HL-60 (cell line): ENCODE results near the gene ATP5F1C.

Experiments used
- POLR2AphosphoS5 ChIP-seq: IDR thresholded peaks from 2 replicates; pipeline ENCODE4 v1.6.1; 2012; ENCODE audit warnings: low read depth
- TF ChIP-seq, protein P1 (sequence below): IDR thresholded peaks from one replicate; pipeline ENCODE4 v1.5.1; 2011; ENCODE audit warnings: low read length, control low read depth, inconsistent platforms; ENCODE audit not compliant: insufficient read depth
- TF ChIP-seq, protein P2 (sequence below): IDR thresholded peaks from 2 replicates; pipeline ENCODE4 v1.6.1; 2012; ENCODE audit warnings: low read depth; ENCODE audit not compliant: insufficient replicate concordance

DNA sequence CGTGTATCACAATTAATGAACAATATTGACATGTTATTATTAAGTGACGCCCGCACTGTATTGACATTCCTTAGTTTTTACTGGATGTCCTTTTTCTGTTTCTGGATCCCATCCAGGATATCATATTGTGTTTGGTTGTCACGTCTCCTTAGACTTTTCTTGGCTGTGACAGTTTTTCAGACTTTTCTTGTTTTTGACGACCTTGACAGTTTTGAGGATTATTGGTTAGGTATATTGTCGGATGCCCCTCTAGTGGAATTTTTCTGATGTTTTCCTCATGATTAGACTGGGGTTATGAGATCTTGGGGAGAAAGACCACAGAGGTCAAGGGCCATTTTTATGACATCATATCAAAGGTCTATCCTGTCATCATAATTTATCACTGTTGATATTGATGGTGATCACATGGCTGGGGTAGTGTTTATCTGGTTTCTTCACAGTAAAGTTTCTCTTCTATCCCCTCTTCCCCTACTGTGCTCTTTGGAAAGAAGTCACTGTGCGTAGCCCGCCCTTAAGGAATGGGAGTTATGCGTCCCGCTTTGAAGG is 41.4 kb downstream of the ATP5F1C start:
- TF ChIP-seq, protein P1, sequence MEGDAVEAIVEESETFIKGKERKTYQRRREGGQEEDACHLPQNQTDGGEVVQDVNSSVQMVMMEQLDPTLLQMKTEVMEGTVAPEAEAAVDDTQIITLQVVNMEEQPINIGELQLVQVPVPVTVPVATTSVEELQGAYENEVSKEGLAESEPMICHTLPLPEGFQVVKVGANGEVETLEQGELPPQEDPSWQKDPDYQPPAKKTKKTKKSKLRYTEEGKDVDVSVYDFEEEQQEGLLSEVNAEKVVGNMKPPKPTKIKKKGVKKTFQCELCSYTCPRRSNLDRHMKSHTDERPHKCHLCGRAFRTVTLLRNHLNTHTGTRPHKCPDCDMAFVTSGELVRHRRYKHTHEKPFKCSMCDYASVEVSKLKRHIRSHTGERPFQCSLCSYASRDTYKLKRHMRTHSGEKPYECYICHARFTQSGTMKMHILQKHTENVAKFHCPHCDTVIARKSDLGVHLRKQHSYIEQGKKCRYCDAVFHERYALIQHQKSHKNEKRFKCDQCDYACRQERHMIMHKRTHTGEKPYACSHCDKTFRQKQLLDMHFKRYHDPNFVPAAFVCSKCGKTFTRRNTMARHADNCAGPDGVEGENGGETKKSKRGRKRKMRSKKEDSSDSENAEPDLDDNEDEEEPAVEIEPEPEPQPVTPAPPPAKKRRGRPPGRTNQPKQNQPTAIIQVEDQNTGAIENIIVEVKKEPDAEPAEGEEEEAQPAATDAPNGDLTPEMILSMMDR: no peak
- TF ChIP-seq, protein P2, sequence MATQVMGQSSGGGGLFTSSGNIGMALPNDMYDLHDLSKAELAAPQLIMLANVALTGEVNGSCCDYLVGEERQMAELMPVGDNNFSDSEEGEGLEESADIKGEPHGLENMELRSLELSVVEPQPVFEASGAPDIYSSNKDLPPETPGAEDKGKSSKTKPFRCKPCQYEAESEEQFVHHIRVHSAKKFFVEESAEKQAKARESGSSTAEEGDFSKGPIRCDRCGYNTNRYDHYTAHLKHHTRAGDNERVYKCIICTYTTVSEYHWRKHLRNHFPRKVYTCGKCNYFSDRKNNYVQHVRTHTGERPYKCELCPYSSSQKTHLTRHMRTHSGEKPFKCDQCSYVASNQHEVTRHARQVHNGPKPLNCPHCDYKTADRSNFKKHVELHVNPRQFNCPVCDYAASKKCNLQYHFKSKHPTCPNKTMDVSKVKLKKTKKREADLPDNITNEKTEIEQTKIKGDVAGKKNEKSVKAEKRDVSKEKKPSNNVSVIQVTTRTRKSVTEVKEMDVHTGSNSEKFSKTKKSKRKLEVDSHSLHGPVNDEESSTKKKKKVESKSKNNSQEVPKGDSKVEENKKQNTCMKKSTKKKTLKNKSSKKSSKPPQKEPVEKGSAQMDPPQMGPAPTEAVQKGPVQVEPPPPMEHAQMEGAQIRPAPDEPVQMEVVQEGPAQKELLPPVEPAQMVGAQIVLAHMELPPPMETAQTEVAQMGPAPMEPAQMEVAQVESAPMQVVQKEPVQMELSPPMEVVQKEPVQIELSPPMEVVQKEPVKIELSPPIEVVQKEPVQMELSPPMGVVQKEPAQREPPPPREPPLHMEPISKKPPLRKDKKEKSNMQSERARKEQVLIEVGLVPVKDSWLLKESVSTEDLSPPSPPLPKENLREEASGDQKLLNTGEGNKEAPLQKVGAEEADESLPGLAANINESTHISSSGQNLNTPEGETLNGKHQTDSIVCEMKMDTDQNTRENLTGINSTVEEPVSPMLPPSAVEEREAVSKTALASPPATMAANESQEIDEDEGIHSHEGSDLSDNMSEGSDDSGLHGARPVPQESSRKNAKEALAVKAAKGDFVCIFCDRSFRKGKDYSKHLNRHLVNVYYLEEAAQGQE: no peak
- no peak for TF ChIP-seq POLR2AphosphoS5
